BE2C (cell line): ENCODE results near the gene NXN.
"Not testable (repeated sequence)": the region's sequence is repeated elsewhere in the genome, so short reads cannot be mapped to it uniquely, and the experiment has no call there.

ENCODE experiments used
- DNase-seq: peaks from one replicate; pipeline ENCODE4 v3.0.0-alpha.2; 2020
- H3K27me3 ChIP-seq: fragments of 250-450 bp; sonication (Bioruptor Pico); 2 replicates; pipeline ENCODE4 v1.5.1; 2020; ENCODE audit warnings: mild to moderate bottlenecking
- H3K36me3 ChIP-seq: fragments of 250-450 bp; sonication (Bioruptor Pico); 2 replicates; pipeline ENCODE4 v1.5.1; 2020; ENCODE audit warnings: mild to moderate bottlenecking
- H3K4me1 ChIP-seq: fragments of 250-450 bp; sonication (Bioruptor Pico); 2 replicates; pipeline ENCODE4 v1.5.1; 2020
- H3K4me3 ChIP-seq: 2 replicates; pipeline ENCODE4 v1.5.1; 2011; ENCODE audit warnings: low read depth, low read length
- H3K9me3 ChIP-seq: fragments of 250-450 bp; sonication (Bioruptor Pico); 2 replicates; pipeline ENCODE4 v1.5.1; 2020
- CTCF ChIP-seq: IDR thresholded peaks from 2 replicates; pipeline ENCODE4 v1.5.1; 2012; ENCODE audit warnings: mild to moderate bottlenecking, low read depth, low read length

Gene NXN

GRCh38 chr17:1000597-1001461 lies 21.3 kb upstream of the NXN start:
- Histone ChIP-seq H3K9me3 (no peaks in the 10 kb centered on the region), H3K36me3 (peaks cover 23% of the 10 kb centered on the region), H3K4me1 (no peaks in the 10 kb centered on the region), H3K4me3 (no peak overlapping the region), H3K27me3 (no peaks in the 10 kb centered on the region)
- no peak for TF ChIP-seq CTCF
- DNase-seq: no peak

- peaks cover 20% of the 10 kb centered on the region for H3K36me3 ChIP-seq
- DNase-seq: no peak
- peak overlapping the region; percentile 88 for H3K4me3 ChIP-seq
- H3K9me3 ChIP-seq: no peaks in the 10 kb centered on the region
- TF ChIP-seq CTCF: no peak
- no peaks in the 10 kb centered on the region for H3K4me1 ChIP-seq
- H3K27me3 ChIP-seq: no peaks in the 10 kb centered on the region
Measured at GRCh38 chr17:998111-998510, 18.5 kb upstream of the NXN start.

GRCh38 chr17:996554-997344 lies 17.2 kb upstream of the NXN start, which contains the start of gene TIMM22:
TSS of gene TIMM22 (plus strand) at chr17:997129. CDS start at chr17:997143, 14 bp downstream.
- Histone ChIP-seq H3K36me3 (peaks cover 14% of the 10 kb centered on the region), H3K9me3 (no peaks in the 10 kb centered on the region), H3K4me1 (no peaks in the 10 kb centered on the region), H3K27me3 (no peaks in the 10 kb centered on the region), H3K4me3 (peak within 1 kb of the TSS; percentile 88)
- DNase-seq: peak; percentile 87
- TF ChIP-seq CTCF: peak; percentile 66

GRCh38 chr17:995324-995723 lies 15.7 kb upstream of the NXN start:
- H3K27me3 ChIP-seq, H3K4me3 ChIP-seq, H3K4me1 ChIP-seq, H3K9me3 ChIP-seq, H3K36me3 ChIP-seq, DNase-seq: not testable (repeated sequence)

- TF ChIP-seq CTCF: no peak
- H3K9me3 ChIP-seq: no peaks in the 10 kb centered on the region
Measured at GRCh38 chr17:992933-993332, 13.4 kb upstream of the NXN start.

GRCh38 chr17:988561-988960 lies 9.0 kb upstream of the NXN start:
- Histone ChIP-seq H3K36me3 (no peaks in the 10 kb centered on the region), H3K4me3 (no peak overlapping the region), H3K27me3 (no peaks in the 10 kb centered on the region), H3K9me3 (no peaks in the 10 kb centered on the region), H3K4me1 (no peaks in the 10 kb centered on the region)
- TF ChIP-seq CTCF: no peak
- DNase-seq: no peak

More at GRCh38 chr17:992933-993332, 13.4 kb upstream of the NXN start:
- DNase-seq: no peak
- H3K36me3 ChIP-seq: no peaks in the 10 kb centered on the region
- H3K4me3 ChIP-seq: no peak overlapping the region
- H3K4me1 ChIP-seq: no peaks in the 10 kb centered on the region
- H3K27me3 ChIP-seq: no peaks in the 10 kb centered on the region
